Measurements from ENCODE around the gene MAB21L1. TPM values are rescaled to one million over a fixed set of nuclear protein-coding genes. Genes with fewer than 3 reads are reported as not detected.
A peak's percentile ranks its signal among the peaks of the same experiment; 100 is the strongest.

Gene MAB21L1
- 0.99 and 1.2 TPM in 2 replicates for total RNA-seq (2014; rRNA removed; shearing (Covaris generic))

- DNase-seq (ENCODE audit: low spot score): peak; percentile 3
These were observed at the start of gene MAB21L1 for GRCh38 chr13:35475960-35476943. MAB21L1 (minus strand) TSS chr13:35476689; CDS start chr13:35476138, 551 bp downstream.

GRCh38 chr13:35524171-35524570 lies 47.7 kb upstream of the MAB21L1 start:
- DNase-seq (ENCODE audit: low spot score): no peak

DNA sequence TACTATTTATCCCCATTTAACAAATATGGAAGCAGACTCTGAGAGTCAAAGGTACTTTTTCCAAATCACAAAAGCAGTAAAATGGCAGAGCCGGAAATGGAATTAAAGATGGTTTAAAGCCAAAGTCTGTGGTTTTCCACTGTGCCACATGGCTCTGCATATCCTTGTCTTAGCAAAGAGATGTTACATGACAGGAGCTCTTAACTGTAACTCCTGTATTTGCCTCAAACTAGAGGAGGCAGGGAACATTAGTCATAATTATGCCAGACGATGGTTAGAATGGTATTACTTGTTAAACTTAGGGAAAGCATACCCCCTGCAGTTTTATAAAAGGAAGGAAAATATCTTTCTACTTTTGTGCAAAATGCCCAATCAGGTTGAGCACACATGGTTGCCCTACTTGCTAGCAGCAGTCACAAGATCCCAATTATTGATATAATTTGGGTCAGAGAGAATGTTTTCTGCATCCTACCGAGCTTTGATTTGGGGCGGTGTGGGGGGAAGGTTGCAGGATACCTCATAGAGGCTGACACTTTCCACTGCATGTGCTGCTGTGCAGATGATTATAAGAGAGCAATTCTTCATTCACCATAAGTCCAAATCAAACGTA lies 42.0 kb upstream of the MAB21L1 start:
- peak; percentile 3 for DNase-seq (ENCODE audit: low spot score)

- no peak for DNase-seq (ENCODE audit: low spot score)
These were observed 38.5 kb upstream of the MAB21L1 start for GRCh38 chr13:35514801-35515502.

DNA sequence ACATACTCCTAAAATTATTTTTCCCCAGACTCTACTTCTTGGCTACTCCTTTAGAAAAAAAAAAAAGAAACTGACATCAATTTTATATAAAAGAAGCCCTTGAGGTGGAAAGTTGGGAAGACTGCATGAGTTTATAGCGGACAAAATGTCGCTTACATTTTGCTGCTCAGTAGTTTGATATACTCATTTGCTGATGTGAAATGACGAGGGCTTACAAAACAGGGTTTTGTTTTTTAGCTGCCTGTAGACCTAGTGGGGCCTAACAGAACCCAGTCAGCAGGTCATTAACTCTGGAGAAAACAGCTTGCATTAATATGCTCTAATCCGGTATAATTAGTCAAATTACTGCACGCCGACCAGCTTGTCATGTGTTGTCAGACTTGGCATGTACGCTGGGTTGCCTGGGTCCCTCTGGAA lies 37.6 kb upstream of the MAB21L1 start:
- DNase-seq (ENCODE audit: low spot score): no peak

GRCh38 chr13:35512271-35512920 lies 35.9 kb upstream of the MAB21L1 start:
- DNase-seq (ENCODE audit: low spot score): peak; percentile 68

- no peak for DNase-seq (ENCODE audit: low spot score)
These were observed 26.0 kb upstream of the MAB21L1 start for GRCh38 chr13:35502456-35502855.

GRCh38 chr13:35501661-35502235 lies 25.3 kb upstream of the MAB21L1 start:
- DNase-seq (ENCODE audit: low spot score): no peak

DNA sequence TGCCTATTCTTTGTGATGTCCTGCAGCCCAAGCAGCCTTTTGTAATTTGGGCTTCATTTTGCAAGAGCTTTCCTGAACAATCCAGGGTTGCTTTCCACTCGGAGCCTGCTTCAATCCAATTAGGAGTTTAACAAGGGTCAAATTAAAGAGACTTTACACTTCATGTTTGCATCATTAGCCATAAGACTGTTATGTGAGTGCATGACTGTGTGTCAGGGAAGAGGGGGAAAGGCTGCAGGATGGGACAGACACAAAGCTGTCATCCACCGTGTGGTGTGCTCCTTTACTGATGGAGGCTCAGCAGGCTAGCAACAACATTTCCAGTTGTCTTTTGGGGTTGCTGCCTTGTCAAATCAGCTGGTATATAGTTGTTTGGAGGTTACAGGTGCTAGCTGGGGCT lies 23.7 kb upstream of the MAB21L1 start:
- DNase-seq (ENCODE audit: low spot score): no peak

- DNase-seq (ENCODE audit: low spot score): no peak
These were observed 23.2 kb upstream of the MAB21L1 start for GRCh38 chr13:35499676-35500075.

DNA sequence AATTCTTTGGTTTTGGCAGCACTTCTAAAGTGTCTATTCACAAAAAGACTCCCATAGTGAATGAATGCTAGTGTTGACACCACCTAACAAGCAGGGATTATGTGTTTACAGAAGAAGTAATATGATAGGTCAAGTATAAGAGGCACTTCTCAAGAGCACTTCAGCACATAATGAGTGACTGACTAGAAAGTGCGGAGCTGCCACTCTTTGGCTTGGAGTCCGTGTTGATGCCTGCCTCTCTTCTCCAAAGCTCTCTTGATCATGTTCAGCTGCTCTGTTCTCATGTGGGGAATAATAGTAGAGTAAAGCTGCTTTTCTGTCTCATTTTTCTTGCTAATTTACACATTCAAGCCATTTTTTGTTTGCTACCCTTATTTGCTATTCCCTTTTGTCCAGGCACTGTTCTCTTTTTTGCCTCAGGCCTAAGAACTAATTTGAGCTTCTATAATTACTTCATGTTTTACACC lies 22.7 kb upstream of the MAB21L1 start:
- DNase-seq (ENCODE audit: low spot score): no peak

GRCh38 chr13:35498231-35498630 lies 21.7 kb upstream of the MAB21L1 start:
- DNase-seq (ENCODE audit: low spot score): no peak

DNA sequence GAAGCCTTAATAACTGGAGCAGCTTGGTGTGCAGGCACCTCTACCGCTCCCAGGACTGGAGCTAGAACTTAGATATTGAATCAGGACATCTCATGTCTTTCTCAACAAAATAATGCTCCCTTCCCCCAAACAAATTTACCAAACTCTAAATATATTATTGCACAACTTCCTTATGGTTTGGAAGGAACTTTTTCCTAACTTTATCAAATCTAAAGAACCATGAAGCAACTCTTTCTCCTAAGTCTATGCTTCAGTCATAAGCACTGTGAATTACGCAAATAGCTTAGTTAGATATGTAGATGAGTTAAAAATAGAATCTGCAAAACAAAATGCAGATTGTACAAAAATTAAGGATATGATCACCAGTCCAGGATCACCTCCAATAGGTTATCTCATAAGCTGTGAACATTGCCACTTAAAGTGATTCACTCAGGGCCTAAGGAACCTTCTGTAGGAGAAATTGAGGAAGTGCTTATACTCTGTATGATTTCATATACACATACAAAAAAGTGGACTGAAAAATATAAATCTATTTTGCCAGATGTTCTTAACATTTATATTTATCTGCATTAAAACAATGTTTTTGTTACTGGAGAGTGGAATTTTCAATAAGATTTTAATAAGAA lies 20.4 kb upstream of the MAB21L1 start:
- DNase-seq (ENCODE audit: low spot score): no peak

DNA sequence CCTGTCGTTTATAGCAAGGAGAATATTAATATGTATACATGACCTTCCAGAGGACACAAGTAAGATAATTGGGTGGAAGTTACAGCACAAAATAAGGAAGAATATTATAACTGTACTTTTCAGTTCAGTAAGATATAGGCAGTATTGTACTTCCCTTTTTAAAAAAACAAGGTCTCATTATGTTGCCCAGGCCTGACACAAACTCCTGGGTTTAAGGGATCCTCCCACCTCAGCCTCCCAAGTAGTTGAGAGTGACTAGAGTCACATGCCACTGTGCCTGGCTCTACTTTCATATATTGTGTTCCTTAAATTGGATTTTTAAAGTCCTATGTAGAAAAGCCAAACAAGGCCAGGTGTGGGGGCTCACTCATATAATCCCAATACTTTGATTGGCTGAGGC lies 19.5 kb upstream of the MAB21L1 start:
- DNase-seq (ENCODE audit: low spot score): no peak

- DNase-seq (ENCODE audit: low spot score): no peak
These were observed 12.6 kb upstream of the MAB21L1 start for GRCh38 chr13:35489050-35489449.

DNA sequence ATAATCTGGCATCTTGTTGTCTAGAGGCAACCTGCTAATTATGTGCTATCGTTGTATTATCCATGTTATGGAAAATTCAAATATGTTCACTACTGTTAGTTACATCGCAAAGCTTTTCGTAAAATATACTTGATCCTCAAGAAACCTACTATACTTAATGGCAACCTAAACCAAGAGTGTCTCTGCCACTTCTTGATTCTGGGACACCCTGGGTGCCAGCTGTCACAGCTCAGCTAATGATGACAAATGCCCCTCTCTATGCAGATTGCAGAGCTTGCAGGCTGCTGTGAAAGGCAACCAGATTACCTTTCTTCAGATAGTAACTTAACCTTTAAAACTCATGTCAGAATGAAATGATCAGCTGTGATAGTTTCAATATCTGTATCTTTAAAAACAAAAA lies 8.9 kb upstream of the MAB21L1 start:
- no peak for DNase-seq (ENCODE audit: low spot score)

DNA sequence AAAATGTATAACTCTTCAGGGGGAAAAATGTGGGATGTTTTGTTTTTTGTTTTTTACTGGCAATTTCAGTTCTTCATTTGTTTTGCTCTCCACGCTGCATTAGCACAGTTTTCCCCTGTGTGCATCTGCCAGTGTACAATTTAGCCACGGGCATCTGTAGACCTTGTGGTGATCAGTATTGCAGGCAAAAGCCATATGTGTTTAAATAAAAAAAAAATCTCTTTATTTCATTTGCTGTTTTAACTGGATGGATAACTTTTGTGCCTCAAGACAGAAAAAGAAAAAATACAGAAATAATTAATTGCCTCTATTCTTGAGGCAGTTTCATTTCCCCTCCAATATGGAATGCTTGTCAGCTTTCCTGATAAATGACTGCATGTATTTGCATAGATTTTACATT lies 7.9 kb upstream of the MAB21L1 start:
- no peak for DNase-seq (ENCODE audit: low spot score)

DNA sequence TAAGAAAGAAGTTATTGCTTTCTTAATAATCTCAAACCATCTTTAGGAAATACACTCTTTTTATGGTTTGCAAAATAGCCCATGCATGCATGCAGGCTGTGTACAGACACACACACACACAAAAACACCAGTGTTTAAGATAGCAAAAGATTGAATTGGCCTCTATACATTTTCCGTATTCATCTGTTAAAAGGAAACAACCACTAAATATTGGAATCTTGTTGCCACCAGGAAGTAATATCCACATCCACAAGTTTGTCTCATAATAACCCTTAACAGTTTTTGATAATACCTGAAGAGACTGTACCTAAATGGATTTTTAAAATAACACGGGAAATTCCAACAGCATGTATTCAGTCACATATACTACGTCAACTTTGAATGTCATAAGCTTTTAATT lies 7.3 kb upstream of the MAB21L1 start:
- DNase-seq (ENCODE audit: low spot score): no peak

GRCh38 chr13:35482527-35482926 lies 6.0 kb upstream of the MAB21L1 start:
- DNase-seq (ENCODE audit: low spot score): no peak

DNA sequence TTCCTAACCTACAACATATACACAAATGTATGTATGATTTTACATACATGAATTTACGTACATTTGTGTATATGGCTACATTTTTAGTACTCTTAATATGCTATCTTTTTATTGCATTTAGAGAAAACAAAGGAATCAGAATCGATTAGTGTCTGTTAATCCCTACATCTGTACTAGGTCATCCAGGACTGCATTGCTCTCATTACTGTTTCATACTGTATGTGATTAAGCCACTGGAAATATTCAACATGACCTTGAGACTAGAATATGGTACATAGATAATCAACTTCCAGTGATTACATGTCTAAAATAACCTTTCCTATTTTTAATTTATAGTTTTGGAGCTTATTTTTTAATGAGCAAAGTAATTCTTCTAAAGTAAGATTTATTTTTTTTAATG lies 5.3 kb upstream of the MAB21L1 start:
- DNase-seq (ENCODE audit: low spot score): no peak

DNA sequence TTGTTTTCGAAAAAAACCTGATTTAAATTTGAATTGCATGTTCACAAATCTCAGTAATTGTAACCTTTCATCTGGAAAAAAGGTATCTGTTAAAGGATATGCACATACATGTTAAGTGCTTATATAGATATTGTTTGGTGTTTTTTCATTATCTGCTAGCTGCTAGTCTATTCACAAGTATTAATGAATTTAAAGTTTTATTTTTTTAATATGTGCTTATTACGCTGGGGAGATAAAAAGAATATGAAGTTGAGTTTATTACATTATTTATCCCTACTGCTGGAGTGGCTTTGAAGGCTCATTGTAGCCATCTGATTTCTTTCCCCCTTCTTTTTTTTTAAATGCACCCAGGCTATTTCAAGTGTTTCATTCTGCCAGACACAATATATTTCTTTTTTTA lies 3.9 kb upstream of the MAB21L1 start:
- no peak for DNase-seq (ENCODE audit: low spot score)

All from H4 (cell line).